Hematopoietic multipotent progenitor cell treated with erythropoietin and hydrocortisone succinate and interleukin-3 and kit ligand, for 17 days (in vitro differentiated cells): Measurements from ENCODE around the gene ANKRD13A.
"Not testable (repeated sequence)": the region's sequence is repeated elsewhere in the genome, so short reads cannot be mapped to it uniquely, and the experiment has no call there.

ENCODE experiments used
- DNase-seq: peaks from one replicate; pipeline ENCODE4 v3.0.0-alpha.2; 2015; ENCODE audit warnings: low spot score

The ANKRD13A gene

DNA sequence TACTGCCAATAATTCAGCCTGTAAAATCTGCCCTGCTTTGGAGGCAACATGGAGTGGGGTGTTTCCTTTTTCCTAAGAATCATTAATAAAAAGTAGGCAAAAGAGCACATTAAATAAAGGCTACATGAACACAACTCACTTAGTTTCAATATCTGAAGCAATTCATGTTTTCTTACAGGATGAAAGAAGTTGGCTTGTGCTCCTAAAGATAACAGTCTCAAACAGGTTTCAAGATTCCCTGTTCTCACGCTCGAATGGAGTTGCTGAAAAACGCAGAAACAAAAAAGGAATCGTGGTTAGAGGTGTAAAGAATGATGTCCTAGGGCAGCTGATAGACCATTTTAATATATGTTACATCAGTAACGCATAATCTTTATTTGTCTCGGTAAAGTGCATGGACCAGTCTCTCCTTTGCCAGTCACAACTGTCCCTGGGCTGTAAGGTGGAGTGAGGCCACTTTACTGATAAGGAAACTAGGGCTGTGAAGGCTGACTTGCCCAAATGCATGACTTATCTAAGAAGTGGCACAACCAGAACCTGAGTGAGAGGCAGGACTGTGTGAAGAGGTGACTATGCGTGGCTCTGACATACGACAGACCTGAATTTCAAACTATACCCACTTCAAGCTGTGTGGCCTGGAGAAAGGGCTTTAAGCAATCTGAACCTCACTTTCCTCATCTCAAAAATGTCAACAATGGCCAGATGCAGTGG, 15.6 kb upstream of the ANKRD13A start:
- DNase-seq, result peak; percentile 61

DNA sequence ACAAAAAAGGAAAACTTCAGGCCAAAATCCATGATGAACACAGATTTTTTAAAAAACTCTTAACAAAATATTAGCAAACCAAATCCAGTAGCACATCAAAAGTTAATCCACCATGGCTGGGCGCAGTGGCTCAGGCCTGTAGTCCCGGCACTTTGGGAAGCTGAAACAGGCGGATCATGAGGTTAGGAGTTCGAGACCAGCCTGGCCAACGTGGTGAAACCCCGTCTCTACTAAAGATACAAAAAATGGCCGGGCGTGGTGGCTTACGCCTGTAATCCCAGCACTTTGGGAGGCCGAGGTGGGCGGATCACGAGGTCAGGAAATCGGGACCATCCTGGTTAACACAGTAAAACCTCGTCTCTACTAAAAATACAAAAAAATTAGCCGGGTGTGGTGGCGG, 13.0 kb upstream of the ANKRD13A start:
- not testable (repeated sequence) for DNase-seq

DNA sequence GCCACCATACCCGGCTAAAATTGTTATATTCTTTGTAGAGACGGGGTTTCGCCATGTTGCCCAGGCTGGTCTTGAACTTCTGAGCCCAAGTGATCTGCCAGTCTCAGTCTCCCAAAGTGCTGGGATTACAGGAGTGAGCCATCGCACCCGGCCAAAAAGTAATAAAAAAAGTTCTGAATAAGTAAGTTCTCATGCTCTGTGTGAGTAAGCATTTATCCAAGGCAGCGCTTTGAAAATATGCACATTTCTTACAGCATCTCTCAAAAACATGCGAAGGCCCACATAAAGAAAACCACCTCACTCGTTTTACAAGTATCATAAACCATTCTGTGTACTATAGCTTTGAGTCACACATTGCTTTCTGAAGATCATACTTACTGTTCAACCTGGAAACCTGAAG, 11.6 kb upstream of the ANKRD13A start:
- DNase-seq, result no peak

DNA sequence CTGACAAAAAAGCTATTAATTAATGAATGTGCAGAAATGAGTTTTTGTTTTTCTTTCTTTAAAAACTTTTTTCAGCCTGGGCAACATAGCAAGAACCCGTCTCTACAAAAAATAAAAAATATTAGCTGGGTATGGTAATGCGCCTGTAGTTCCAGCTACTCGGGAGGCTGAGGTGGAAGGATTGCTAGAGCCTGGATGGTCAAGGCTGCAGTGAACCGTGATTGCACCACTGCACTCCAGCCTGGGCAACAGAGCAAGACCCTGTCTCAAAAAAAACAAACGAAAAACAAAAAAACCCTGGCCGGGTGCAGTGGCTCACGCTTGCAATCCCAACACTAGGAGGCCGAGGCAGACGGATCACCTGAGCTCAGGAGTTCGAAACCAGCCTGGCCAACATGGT, 11.0 kb upstream of the ANKRD13A start:
- no peak for DNase-seq

DNA sequence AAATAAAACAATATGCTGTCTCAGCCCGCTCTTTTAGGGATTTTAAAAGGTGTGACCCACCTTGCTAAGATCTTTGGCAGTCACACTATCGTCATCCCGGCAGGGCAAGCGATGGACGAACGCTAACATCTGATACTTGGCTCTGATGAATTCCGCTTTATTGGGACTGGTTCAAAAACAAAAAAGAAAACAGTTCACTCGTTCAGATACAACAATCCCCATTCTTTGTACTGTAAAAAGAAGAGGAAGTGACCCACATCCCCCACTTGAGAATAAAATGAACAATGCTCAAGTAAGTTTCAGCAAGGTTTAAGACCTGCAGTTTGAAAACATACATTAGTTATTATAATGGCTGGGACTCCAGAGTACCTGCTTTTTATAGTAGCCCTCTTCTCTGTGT, 10.3 kb upstream of the ANKRD13A start:
- DNase-seq, result no peak

DNA sequence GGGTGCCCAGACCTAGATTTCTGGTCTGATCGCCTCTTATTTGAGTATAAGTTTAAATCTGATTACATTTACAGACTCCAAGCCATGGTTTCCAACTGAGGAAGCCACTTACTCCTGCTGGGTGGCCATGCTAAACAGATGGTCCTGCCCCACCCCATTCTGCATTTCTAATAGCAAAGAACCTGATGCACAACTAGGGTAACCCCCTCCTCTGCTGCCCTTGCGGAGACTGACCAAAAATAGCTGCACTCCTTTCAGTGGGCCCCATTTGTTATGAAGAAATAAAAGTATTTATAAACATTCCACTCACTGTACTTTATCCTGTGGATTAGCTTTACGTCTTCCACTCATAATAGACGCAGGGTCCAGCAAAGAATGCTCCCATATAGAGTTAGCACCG, 9.8 kb upstream of the ANKRD13A start:
- no peak for DNase-seq

DNA sequence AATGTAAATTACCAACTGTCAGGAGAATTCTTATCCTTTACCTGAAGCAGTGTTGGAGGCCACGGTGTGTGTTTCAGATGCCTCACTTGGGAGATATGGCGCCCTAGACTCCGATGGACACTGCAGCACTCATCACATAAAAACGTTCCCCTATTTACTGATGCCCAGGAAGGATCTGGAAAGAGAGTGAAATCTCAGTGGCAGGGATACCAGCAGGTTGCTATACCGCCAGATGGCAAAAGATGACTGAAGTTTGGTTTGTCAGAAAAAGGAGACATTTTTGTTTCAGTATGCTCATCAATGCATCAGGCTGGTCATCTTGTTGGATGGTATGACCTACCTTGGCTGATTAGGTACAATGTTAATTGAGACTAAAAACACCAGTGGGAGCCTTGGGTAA, 7.6 kb upstream of the ANKRD13A start:
- DNase-seq, result no peak

DNA sequence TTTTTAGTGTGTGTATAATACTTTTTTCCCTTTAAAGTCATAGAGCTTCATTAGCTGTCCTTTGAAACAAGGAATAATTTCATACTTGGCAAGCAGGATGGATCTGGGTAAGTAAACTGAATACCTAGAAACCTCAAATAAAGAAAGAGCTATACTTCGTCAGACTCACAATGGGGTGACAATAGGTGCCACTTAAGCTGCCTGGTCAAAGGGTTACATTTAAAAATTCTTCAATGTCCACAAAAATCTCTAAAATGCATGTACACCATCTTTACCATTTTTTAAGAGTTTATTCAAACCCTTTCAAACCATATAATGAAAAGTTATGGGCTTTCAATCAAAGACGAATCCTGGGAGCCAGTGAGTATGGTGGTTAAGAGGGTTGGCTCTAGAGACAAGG, 6.1 kb upstream of the ANKRD13A start:
- no peak for DNase-seq

DNA sequence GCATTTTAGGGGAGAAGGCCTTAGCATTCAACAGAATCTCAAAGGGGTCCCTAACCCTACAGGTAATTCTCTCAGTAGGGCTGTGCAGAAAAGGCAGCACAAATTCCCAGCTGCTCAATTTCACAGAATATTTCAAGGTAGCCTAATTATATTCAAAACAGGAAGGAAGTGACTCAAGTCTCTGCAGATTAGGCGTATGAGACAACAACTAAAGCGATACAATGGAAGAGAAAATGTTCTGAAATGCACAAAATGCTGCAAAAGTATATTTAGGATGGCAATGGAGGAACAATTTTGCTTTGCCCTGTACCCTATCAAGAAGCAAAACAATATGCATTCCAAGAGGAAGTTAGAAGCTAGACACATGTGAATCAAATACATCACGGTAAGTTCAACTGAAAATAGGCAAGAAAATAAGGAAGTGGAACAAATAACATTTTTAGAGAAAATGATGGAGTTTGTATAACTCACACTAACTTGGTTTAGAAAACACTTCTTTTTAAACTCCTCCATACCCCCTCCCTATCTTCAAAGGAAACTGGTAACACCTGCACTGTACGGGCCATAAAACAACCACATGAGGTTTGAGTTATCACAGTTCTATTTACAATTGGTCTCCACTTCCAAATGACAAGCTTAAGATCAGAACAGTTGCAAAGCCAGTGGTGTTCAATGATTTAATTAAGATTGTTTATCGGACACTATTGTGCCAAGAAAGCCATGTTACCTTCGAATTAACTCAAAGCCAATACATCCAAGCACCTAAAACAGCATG, 4.6 kb upstream of the ANKRD13A start:
- DNase-seq, result no peak

DNA sequence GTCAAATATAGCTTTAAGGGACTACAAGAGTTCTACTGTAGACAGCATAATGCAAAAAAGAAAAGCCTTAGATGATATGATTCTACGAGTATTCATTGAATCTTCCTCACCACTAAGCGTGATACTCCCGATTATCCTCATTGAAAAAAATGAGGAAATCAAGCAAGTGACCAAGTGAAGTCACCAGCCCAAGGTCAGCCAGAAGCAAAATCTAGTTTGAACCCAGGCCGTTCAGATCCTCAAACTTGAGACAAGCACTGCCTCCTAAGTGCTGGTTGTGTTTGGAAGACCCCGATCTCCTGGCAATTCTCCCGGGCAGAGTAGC, 3.9 kb upstream of the ANKRD13A start:
- peak; percentile 36 for DNase-seq

DNA sequence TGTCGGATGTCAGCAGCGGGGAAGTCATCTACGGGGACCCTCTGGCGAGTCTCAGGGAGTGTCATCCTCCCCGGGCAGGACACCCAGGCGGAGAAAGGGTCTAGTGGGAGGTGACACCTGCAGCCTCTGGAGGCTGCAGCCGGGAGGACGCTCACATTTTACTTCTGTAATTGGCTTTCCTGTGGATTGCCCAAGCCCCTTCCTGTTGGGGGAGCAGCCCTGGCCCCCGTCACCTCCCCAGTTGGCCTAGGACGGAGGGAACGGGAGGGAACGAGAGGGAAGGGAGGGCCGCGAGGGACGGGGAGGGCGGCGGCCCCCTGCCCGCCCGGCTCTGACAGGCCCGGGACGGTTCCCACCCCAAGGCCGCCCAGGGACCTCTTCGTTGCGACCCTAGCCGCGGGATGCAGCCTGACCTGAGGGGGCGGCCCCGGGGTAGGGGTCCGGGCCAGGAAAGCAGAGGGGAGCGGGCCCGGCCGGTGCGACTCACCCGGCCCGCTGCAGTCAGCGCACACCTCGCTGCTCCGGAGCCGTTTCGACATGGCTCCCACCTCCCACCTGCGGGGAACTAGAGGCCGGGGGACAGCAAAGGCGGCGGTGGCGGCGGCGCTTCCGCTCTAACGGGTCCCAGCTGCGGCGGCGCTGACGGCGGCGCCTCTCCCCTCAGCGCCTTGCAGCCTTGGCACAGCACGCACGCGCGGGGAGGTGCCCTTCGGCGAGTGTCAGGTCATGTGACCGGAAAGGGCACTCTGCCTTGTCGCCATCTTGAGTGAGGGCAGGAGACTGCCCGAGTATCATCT, 3.3 kb upstream of the ANKRD13A start, which contains the start of gene GIT2:
TSS of gene GIT2 (minus strand) at position 683 of the 797 bp plus-strand sequence. CDS start at position 539, 144 bp downstream.
- peak; percentile 96 for DNase-seq

DNA sequence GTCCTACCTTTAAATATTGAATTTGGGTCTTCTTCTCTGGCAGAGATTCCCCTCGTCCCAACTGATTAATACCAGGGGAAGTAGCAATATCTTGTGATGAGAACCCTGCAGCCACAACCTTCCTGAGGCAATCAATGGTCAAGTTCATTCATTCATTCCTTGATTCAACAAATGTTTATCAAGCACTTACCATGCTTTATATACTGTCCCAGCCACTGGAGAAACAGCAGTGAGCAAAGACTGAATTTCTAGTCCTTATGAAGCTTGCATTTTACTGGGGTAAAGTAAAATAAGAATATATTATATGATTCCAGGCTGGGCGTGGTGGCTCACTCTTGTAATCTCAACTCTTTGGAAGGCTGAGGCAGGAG, 2.8 kb upstream of the ANKRD13A start:
- no peak for DNase-seq

DNA sequence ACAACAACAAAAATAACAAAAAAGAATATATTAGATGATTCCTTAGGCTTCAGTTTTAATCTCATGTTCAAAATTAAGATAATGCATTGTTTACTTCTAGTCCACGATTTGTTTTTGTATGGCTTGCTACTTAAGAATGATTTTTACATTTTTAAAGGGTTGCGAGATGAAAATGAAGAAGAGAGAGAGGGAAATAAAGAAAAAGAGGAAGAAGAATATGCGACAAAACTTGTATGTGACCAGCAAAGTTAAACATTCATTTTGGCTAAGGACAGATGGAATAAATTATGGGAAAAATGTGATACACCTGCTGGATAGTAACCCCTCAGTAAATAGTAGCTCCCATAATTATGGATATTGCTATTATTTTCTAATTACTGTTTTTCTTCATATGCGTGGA, 1.8 kb upstream of the ANKRD13A start:
- DNase-seq, result no peak

DNA sequence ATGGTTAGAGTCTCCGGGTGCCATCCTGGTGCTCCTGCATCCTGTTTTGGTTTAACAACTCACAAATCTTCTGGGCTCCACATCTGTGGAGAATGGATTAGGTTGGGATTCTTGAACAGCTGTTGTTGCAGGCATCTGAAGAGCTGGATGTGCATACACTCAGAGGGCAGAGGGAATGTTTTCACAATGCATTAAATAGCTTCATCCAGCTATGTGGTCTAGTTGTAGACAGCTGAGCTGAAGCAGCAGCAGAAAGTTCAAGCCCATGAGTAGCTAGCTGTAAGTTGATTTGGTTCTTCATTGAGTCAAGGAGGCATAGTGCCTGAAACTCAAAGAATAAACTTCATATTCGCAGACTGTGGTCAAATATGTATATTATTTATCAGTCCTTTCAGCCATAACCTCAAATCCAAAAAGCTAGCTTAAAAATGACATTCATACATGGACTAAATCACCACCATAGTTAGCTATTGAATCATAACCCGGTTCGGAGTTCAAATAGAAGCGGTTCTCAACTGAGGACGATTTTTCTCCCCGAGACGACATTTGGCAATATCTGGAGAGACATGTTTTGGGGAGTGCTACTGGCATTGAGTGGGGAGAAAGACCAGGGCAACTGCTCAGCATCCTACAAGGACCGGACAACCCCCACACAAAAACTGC, 858 bp upstream of the ANKRD13A start:
- no peak for DNase-seq

DNA sequence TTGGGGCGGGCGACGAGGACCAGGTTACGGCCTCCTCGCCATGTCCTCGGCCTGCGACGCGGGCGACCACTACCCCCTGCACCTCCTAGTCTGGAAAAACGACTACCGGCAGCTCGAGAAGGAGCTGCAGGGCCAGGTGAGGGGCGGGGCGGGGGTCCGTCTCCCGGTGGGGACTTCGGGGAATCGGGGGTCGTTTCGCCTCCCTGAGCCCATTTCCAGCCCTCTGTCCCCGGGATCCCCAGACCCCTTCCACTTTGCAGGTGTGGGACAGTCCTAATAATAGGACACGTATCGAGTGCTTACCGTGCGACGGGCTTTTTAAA, 380 bp downstream of the ANKRD13A start:
- DNase-seq, result no peak

DNA sequence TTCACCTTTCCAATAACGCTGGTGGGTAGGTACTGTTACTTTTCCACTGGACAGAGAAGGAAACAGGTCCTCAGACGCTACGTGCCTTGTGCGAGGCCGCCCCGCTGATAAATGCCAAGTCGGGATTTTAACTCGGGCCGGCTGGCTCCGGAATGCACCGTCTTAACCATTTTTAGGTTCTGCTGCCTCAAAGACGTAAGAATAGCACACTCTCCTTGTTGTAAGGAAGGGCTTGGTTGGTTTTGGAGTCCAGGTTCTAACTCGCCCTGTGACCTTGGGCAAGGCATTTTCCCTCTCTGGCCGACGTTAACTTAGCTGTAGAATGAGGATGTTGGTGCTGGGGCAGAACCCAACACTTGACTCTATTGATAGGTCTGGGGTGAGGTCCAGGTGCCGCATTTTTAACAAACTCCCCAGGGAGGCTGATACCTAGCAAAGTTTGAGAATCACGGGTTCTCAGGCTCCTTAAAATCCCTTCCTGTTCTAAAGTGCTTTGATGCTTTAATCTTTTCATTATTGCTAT, 814 bp downstream of the ANKRD13A start:
- peak; percentile 31 for DNase-seq

DNA sequence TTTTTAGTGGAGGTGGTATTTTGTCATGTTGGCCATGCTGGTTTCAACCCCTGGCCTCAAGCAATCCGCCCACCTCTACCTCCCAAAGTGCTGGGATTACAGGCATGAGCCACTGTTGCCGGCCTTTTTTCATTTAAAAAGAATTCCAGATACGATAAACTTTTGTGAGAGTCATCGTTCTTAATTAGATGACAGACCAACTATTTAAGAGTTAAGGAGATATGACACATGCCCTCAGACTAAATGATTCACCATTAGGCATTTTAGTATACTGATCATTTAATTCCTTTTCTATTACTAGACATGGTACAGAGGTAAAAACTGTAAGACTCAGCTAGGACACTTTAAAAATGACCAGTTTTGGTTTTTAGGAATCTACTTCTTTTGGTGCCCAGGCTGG, 2.4 kb downstream of the ANKRD13A start:
- DNase-seq, result no peak

DNA sequence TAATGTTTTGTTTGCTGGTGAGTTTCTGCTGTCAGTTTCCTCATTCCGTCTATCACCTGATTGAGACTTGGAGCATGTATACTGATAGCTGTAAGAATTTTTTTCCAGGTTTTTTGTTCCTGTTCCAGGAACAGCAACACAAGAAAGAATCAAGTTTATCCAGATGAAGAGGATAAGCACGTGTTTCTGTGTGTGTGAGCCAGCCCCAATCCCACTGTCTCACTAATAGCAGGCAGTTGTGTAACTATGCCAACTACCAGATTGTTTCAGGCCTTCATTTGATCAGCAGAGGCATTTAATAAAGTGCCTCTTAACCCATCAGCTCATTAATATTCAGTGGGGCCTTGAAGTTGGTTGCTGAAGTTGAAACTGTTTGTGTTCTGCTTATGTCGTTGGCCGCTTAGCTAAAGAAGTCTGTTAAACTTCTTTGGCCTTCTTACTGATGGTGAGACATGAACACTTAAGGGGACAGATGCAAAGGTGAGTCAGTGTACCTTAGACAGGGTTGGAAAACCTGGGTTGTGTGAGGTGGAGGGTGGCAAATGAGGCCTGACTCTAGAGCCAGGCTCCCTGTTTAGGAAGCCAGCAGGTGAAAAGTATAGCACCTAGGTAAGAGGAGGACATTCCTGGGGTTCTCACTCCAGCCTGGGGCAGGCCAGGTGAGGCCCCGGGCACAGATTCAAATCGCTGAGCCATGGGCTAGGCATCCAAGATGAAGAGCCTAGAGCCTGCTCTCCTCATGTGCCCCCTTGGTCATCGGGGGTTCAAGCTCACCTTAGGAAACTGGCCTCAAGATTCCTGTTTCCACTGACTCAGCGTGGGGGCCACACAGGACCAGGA, 3.7 kb downstream of the ANKRD13A start:
- no peak for DNase-seq

DNA sequence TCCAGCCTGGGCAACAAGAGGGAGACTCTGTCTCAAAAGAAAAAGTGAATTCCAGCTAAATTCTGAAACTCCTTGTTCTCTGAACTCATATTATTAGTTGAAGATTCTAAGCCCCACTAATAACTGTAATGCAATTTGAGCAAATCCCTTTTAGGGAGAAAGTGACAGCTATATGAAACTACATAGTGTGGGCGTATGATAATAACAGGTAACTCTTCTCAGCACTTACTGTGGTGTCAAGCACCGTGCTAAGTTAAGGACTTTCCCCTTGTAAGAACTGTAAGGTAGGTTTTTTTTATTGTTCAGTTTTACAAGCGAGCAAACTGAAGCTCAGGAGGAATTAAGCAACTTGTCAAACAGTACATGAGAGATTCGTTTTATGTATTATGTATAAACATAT, 5.4 kb downstream of the ANKRD13A start:
- no peak for DNase-seq

DNA sequence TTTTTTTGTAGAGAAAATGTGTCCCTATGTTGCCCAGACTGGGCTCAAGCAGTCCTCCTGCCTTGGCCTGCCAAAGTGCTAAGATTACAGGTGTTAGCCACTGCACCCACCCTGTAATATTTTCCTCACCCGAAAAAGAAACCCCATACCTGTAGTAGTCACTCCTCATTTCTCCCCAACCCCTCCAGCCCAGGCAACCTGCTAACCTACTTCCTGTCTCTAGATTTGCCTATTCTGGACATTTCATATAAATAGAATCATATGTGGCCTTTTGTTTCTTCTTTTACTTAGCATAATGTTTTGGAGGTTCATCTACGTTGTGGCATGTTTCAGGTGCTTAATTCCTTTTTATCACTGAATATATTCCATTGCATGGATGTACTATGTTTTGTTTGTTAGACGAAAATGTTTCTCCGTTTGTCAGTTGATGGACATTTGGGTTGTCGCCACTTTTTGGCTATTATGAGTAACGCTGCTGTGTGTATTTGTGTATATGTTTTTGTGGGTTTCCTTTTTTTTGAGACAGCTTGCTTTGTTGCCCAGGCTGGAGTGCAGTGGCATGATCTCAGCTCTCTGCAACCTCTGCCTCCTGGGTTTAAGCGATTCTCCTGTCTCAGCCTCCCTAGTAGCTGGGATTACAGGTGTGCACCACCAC, 6.2 kb downstream of the ANKRD13A start:
- no peak for DNase-seq

DNA sequence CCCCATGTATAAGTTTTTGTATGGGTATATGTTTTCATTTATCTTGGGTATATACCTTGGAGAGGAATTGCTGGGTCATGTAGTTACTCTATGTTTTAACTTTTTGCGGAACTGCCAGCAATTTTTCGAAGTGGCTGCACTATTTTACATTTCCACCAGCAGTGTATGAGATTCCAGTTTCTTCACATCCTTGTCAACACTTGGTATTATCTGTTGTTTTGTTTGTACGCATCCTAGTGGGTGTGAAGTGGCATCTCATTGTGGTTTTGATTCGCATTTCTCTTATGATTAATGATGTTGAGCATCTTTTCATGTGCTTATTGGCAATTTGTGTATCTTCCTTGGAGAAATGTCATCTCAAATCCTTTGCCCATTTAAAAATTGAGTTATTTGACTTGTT, 6.9 kb downstream of the ANKRD13A start:
- no peak for DNase-seq
